ENCODE data around the gene EHD3. TPM values are rescaled to one million over a fixed set of nuclear protein-coding genes. Genes with fewer than 3 reads are reported as not detected.

The EHD3 gene
- total RNA-seq, 1 donor from 2014 or later, result 29.7 TPM

DNA sequence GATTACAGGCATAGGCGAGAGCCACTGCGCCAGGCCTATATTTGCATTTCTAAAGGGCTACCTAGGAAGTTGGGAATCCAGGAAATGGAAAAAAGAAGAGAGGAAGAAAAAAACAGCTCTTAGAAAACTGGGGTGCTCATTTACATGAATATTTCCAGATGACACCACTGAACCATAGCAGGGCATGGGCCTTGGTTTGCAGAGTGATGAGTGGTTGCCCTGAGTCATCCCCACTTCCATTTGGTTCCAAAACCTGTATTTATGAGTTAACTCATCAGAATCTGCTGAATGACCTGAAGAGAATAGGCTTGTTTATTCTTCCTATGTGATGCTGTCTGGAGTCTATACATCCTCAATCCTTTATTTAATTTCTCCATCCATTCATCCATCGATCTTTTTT is 36.2 kb downstream of the EHD3 start:
- TF ChIP-seq, protein P1, sequence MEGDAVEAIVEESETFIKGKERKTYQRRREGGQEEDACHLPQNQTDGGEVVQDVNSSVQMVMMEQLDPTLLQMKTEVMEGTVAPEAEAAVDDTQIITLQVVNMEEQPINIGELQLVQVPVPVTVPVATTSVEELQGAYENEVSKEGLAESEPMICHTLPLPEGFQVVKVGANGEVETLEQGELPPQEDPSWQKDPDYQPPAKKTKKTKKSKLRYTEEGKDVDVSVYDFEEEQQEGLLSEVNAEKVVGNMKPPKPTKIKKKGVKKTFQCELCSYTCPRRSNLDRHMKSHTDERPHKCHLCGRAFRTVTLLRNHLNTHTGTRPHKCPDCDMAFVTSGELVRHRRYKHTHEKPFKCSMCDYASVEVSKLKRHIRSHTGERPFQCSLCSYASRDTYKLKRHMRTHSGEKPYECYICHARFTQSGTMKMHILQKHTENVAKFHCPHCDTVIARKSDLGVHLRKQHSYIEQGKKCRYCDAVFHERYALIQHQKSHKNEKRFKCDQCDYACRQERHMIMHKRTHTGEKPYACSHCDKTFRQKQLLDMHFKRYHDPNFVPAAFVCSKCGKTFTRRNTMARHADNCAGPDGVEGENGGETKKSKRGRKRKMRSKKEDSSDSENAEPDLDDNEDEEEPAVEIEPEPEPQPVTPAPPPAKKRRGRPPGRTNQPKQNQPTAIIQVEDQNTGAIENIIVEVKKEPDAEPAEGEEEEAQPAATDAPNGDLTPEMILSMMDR (IDR thresholded peaks at IDR 0.05; ENCODE audit: borderline replicate concordance), result no peak
- intact Hi-C loops (cut with micrococcal nuclease), result no loop called here
- Histone ChIP-seq H3K4me1 (peaks cover 32% of the 10 kb centered on the region), H3K36me3 (peaks cover 10% of the 10 kb centered on the region), H3K4me3 (no peak overlapping the region), H3K27me3 (ENCODE audit: low read depth) (no peaks in the 10 kb centered on the region), H3K27ac (replicated peaks) (no peak overlapping the region), H3K9me3 (replicated peaks) (no peaks in the 10 kb centered on the region)
- no peak for DNase-seq

DNA sequence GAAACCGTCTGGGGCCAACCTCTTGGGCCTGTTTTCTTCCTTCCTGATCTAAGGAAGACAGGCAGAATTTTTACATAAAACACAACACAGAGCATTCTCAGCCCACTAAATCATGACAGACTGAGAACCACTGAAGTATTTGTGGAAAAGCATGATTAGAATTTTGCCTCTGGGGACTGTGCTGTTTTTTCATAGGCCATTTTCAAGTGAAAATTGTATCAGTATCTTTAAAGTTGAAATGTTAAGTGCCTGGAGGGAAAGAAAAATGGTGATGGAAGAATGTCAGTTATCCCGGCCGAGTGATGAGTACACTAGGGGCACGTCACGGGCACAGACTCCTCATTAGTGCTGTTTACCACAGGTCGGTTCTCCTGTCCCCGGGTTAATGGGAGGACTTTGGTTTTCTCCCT is 36.9 kb downstream of the EHD3 start:
- peaks cover 7% of the 10 kb centered on the region for H3K36me3 ChIP-seq
- TF ChIP-seq, protein P1 (IDR thresholded peaks at IDR 0.05; ENCODE audit: borderline replicate concordance), result no peak
- H3K9me3 ChIP-seq (replicated peaks), result no peaks in the 10 kb centered on the region
- no peaks in the 10 kb centered on the region for H3K27me3 ChIP-seq (ENCODE audit: low read depth)
- H3K4me1 ChIP-seq, result peaks cover 39% of the 10 kb centered on the region
- no peak overlapping the region for H3K4me3 ChIP-seq
- H3K27ac ChIP-seq (replicated peaks), result no peak overlapping the region
- intact Hi-C loops (cut with micrococcal nuclease), result no loop called here
- no peak for DNase-seq

DNA sequence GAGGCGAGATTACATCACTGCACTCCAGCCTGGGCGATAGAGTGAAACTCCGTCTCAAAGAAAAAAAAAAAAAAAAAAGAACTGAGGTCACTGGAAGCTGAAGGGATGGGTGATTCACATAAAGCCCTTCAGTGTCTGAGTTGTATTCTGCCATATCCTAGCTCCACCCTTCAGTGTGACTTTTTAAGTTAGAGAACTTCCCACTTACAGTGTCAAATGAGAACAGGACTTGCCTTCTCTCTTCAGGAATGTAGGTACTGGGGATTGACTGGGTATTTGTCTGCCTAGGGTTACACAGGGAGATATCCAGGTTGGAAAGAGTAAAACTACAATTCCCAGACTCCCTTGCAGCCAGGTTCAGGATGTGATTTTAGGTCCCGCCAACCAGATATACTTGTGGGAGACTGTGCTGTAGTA is 37.9 kb downstream of the EHD3 start:
- Histone ChIP-seq H3K27me3 (ENCODE audit: low read depth) (no peaks in the 10 kb centered on the region), H3K9me3 (replicated peaks) (no peaks in the 10 kb centered on the region), H3K36me3 (no peaks in the 10 kb centered on the region), H3K4me1 (peaks cover 42% of the 10 kb centered on the region), H3K27ac (replicated peaks) (no peak overlapping the region), H3K4me3 (no peak overlapping the region)
- no peak for DNase-seq
- TF ChIP-seq, protein P1 (IDR thresholded peaks at IDR 0.05; ENCODE audit: borderline replicate concordance), result no peak
- intact Hi-C loops (cut with micrococcal nuclease), result no loop called here

DNA sequence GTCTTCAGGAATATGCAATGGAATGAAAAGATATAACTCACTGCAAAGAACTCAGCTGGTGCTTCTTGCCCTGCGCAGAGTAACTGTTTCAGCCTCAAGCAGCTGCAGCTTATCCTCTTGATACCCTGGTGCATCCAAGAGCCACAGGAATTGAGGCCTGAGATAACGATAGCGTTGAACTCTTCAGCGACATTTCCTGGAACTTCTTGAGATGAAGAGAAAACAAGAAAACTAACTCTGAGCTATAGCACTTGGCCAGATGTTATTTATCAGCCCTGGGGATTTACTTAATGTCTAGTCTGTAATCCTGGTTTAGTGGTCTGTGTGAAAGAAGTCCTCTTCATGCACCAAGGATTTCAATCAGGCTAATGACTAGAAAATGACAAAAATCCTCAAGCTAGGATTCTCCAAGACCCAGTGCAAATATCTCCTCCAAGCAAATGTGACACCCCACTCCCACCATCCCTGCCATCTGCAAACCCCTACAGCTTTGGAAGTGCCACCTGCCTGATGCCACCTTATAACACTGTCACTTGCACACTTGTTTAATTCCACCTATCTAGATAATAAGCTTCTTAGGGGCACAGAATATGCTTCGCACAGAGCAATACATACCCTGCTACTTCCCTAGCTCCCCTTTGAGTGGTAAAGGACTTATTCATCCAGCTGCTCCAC is 40.6 kb downstream of the EHD3 start:
- Histone ChIP-seq H3K4me1 (peaks cover 47% of the 10 kb centered on the region), H3K36me3 (no peaks in the 10 kb centered on the region), H3K27me3 (ENCODE audit: low read depth) (no peaks in the 10 kb centered on the region), H3K9me3 (replicated peaks) (no peaks in the 10 kb centered on the region), H3K4me3 (no peak overlapping the region), H3K27ac (replicated peaks) (peak overlapping the region; percentile 39)
- TF ChIP-seq, protein P1 (IDR thresholded peaks at IDR 0.05; ENCODE audit: borderline replicate concordance), result no peak
- intact Hi-C loops (cut with micrococcal nuclease), result no loop called here
- DNase-seq, result no peak

DNA sequence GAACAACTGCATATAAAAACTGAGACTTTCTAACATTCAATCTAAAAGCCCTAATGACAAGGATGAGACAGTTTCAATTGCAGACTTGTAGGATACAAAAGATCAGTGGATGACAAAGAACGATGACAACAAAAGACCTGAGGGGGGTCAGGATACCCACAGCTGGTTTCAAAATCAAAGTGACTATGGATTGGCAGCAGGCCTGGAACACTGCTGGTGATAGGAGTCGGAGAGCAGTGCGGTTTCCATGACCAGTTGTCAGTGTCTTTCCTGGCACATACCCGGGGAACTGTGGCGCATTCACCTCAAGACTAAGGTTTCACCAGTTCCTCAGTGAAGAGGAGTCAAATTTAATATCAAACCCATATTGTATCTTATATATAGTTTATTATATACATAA is 42.0 kb downstream of the EHD3 start:
- TF ChIP-seq, protein P1 (IDR thresholded peaks at IDR 0.05; ENCODE audit: borderline replicate concordance), result no peak
- peak; percentile 48 for DNase-seq
- intact Hi-C loops (cut with micrococcal nuclease), result no loop called here
- peak overlapping the region; percentile 46 for H3K27ac ChIP-seq (replicated peaks)
- no peaks in the 10 kb centered on the region for H3K27me3 ChIP-seq (ENCODE audit: low read depth)
- H3K36me3 ChIP-seq, result no peaks in the 10 kb centered on the region
- peaks cover 35% of the 10 kb centered on the region for H3K4me1 ChIP-seq
- no peak overlapping the region for H3K4me3 ChIP-seq
- H3K9me3 ChIP-seq (replicated peaks), result no peaks in the 10 kb centered on the region
